ENCODE data around the gene SNHG17.

Gene SNHG17

DNA sequence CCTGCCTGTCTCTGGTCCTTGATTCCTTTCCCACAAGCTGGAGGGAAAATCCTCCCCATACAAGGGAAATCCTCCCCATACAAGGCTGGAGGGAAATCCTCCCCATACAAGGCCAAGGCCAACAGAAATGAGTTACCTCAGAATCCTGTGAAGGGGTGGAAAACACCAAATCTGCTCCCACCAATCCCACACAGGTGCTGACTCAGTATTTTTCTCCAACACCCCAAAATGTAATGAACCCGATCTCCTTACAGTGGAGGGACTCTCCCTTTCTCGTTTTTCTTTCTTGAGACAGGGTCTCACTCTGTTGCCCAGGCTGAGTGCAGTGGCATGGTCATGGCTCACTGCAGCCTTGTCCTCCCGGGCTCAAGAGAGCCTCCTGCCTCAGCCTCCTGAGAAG, 6.3 kb downstream of the SNHG17 start:
- TF ChIP-seq, protein P1, sequence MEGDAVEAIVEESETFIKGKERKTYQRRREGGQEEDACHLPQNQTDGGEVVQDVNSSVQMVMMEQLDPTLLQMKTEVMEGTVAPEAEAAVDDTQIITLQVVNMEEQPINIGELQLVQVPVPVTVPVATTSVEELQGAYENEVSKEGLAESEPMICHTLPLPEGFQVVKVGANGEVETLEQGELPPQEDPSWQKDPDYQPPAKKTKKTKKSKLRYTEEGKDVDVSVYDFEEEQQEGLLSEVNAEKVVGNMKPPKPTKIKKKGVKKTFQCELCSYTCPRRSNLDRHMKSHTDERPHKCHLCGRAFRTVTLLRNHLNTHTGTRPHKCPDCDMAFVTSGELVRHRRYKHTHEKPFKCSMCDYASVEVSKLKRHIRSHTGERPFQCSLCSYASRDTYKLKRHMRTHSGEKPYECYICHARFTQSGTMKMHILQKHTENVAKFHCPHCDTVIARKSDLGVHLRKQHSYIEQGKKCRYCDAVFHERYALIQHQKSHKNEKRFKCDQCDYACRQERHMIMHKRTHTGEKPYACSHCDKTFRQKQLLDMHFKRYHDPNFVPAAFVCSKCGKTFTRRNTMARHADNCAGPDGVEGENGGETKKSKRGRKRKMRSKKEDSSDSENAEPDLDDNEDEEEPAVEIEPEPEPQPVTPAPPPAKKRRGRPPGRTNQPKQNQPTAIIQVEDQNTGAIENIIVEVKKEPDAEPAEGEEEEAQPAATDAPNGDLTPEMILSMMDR (IDR thresholded peaks at IDR 0.05; ENCODE audit: low read depth, low read length), result no peak
- no peak overlapping the region for H3K4me3 ChIP-seq (replicated peaks in 1 of 2; ENCODE audit: low read depth in 2 of 2, low read length in 2 of 2)
- DNase-seq (ENCODE audit: low read depth in 2 of 2), result no peak

DNA sequence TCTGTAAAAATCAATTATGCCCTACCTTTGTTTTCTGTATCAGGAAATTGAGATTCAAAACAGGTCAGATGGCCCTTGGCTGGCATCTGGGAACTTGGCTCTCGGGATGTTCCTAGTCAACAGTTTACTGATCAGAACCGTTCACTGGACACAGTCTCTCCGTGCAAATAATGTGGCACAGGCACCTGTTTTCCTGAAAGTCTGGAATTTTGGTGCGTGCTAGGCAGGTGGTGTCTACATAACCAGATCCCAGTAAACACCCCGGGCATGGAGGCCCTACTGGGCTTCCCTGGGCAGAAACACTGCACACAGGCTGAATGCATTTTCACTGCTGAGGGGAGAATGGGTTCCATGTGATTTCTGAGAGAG, 7.5 kb downstream of the SNHG17 start:
- H3K4me3 ChIP-seq (replicated peaks in 1 of 2; ENCODE audit: low read depth in 2 of 2, low read length in 2 of 2), result no peak overlapping the region
- no peak for DNase-seq (ENCODE audit: low read depth in 2 of 2)
- TF ChIP-seq, protein P1 (IDR thresholded peaks at IDR 0.05; ENCODE audit: low read depth, low read length), result no peak

DNA sequence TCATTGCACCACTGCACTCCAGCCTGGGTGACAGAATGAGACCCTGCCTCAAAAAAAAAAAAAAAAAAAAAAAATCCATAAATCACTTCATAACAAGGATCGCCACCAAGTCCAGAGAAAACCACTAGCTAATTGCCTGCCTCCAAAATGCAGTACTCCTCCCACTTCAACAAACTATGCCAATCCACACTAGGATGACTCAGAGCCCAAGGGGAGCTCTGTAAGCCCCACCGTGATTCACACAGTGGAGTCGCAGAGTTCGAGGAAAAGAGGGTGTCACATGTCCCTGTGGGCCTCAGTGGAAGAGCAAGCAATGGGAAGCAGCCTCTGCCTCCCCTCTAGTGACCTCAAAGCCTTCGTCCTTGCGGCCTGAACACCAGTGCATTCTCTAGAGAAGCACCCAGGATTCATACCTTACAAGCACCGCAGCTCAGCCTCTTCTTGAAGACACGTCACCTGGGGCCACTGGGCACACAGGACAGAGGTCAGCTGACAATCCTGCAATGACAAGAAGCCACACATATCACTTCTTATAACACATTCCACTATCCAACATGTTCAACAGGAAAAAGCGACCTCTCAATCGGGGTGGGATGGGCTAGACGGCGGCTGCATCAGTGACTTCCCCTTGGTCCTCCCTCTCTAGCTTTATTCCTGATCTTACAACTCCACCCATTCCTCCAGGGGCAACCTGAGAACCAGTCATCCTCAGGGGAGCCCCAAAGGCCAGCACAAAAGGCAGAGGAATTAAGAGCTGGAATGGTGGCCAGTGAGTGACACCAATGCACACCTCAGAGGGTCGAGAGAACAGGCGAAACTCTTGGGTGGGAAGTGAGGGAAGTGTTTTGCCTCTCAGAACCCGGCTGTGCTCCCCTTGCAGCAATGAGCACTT, 8.9 kb downstream of the SNHG17 start:
- no peak overlapping the region for H3K4me3 ChIP-seq (replicated peaks in 1 of 2; ENCODE audit: low read depth in 2 of 2, low read length in 2 of 2)
- peak; percentile 79 to 94 for DNase-seq (ENCODE audit: low read depth in 2 of 2)
- TF ChIP-seq, protein P1 (IDR thresholded peaks at IDR 0.05; ENCODE audit: low read depth, low read length), result no peak

DNA sequence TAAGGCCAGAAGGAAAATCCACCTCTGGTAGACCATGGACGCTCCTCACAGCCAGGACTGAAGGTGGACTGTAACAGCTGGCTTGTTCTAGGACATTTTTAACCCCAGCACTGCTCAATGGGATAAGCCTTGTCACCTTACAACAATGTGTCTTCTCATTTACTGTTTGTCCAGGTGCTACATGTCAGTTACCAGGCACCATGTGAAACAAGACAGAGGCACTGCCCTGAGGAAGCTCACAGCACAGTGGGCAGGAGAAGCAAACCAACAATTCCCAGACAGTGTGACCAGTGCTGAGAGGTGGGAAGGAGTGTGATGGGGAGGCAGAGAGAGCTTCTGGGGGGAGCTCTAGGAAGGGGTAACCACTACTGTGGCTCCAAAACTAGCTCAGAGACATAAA, 10.7 kb downstream of the SNHG17 start:
- TF ChIP-seq, protein P1 (IDR thresholded peaks at IDR 0.05; ENCODE audit: low read depth, low read length), result no peak
- DNase-seq (ENCODE audit: low read depth in 2 of 2), result no peak

DNA sequence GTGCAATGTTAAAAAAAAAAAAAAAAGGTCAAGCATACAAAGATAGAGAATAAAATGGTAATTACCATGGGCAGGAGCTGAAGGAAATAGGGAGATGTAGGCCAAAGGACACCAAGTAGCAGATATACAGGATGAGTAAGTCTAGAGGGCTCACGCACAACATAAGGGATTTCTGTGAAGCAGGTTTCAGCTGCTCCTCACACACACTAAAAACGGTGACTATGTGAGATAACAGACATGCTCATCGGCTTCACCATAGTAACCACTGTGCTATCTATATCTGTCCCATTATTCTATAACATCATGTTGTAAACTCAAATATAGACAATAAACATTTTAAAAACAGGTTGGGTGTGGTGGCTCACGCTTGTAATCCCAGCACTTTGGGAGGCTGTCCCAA, 11.6 kb downstream of the SNHG17 start:
- TF ChIP-seq, protein P1 (IDR thresholded peaks at IDR 0.05; ENCODE audit: low read depth, low read length), result no peak
- DNase-seq (ENCODE audit: low read depth in 2 of 2), result no peak
- H3K4me3 ChIP-seq (replicated peaks in 1 of 2; ENCODE audit: low read depth in 2 of 2, low read length in 2 of 2), result no peak overlapping the region

More for the DNA sequence above, 10.7 kb downstream of the SNHG17 start:
- no peak overlapping the region for H3K4me3 ChIP-seq (replicated peaks in 1 of 2; ENCODE audit: low read depth in 2 of 2, low read length in 2 of 2)

DNA sequence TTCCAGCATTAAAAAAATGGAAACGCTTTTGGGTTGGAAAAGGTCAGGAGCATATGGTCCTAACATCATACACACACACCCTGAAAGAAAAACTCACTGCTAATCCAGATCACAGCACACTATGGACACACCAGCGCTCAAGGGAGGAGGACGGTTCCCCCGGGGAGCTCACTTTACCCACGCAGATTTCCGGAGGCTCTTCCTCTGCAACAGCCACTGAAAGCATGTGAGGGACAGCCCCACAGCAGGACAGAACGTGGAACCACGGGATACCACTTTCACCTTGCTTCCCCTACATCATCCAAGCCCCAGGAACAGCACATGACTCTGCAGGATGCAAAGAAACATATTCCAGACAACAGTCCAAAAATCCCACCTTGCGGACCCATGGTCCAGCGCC, 13.2 kb downstream of the SNHG17 start:
- no peak overlapping the region for H3K4me3 ChIP-seq (replicated peaks in 1 of 2; ENCODE audit: low read depth in 2 of 2, low read length in 2 of 2)
- no peak for DNase-seq (ENCODE audit: low read depth in 2 of 2)
- TF ChIP-seq, protein P1 (IDR thresholded peaks at IDR 0.05; ENCODE audit: low read depth, low read length), result no peak
